ENCODE data around the gene CNRIP1. TPM values are rescaled to one million over a fixed set of nuclear protein-coding genes. Genes with fewer than 3 reads are reported as not detected.

CNRIP1 gene
- polyA plus RNA-seq, 2 donors: 2.1 to 3.8 TPM

- no peaks in the 10 kb centered on the region for H3K4me1 ChIP-seq (ENCODE audit: control insufficient read depth in 2 of 2, insufficient read depth in 2 of 2, low read length in 1 of 2)
- H3K36me3 ChIP-seq (ENCODE audit: control insufficient read depth in 2 of 2, insufficient read depth in 2 of 2, low read length in 1 of 2): no peaks in the 10 kb centered on the region
- no peaks in the 10 kb centered on the region for H3K9me3 ChIP-seq (ENCODE audit: control insufficient read depth in 2 of 2, insufficient read depth in 1 of 2, low read depth in 1 of 2, low read length in 1 of 2)
- H3K4me3 ChIP-seq (ENCODE audit: low read depth in 1 of 2, low read length in 2 of 2): no peak overlapping the region
- H3K27ac ChIP-seq (ENCODE audit: low read depth in 2 of 2, low read length in 1 of 2): no peak overlapping the region
- 74% methylated on average over 1 of the region's 1 CpG for WGBS, 2 donors
- no peaks in the 10 kb centered on the region for H3K27me3 ChIP-seq (ENCODE audit: control insufficient read depth in 1 of 2, insufficient read depth in 2 of 2, low read length in 2 of 2)
Observed at GRCh38 chr2:68256093-68256450, 63.7 kb downstream of the CNRIP1 start.

- no peaks in the 10 kb centered on the region for H3K9me3 ChIP-seq (ENCODE audit: control insufficient read depth in 2 of 2, insufficient read depth in 1 of 2, low read depth in 1 of 2, low read length in 1 of 2)
Observed at GRCh38 chr2:68253219-68254068, 66.3 kb downstream of the CNRIP1 start.

GRCh38 chr2:68252400-68253218 is 67.1 kb downstream of the CNRIP1 start, which contains the start of gene PPP3R1:
PPP3R1 (minus strand) TSS chr2:68252532; CDS start chr2:68252127, 405 bp downstream.
- Histone ChIP-seq H3K4me1 (ENCODE audit: control insufficient read depth in 2 of 2, insufficient read depth in 2 of 2, low read length in 1 of 2) (no peaks in the 10 kb centered on the region), H3K9me3 (ENCODE audit: control insufficient read depth in 2 of 2, insufficient read depth in 1 of 2, low read depth in 1 of 2, low read length in 1 of 2) (no peaks in the 10 kb centered on the region), H3K36me3 (ENCODE audit: control insufficient read depth in 2 of 2, insufficient read depth in 2 of 2, low read length in 1 of 2) (no peaks in the 10 kb centered on the region), H3K4me3 (ENCODE audit: low read depth in 1 of 2, low read length in 2 of 2) (peak within 1 kb of the TSS; percentile 90 to 93), H3K27me3 (ENCODE audit: control insufficient read depth in 1 of 2, insufficient read depth in 2 of 2, low read length in 2 of 2) (no peaks in the 10 kb centered on the region), H3K27ac (ENCODE audit: low read depth in 2 of 2, low read length in 1 of 2) (peak within 1 kb of the TSS; percentile 98 to 99)
- 0 to 1% methylated on average over 46 to 79 of the region's 79 CpGs for WGBS, 2 donors

More at GRCh38 chr2:68253219-68254068, 66.3 kb downstream of the CNRIP1 start:
- Histone ChIP-seq H3K4me3 (ENCODE audit: low read depth in 1 of 2, low read length in 2 of 2) (peak overlapping the region; percentile 90 to 93), H3K4me1 (ENCODE audit: control insufficient read depth in 2 of 2, insufficient read depth in 2 of 2, low read length in 1 of 2) (no peaks in the 10 kb centered on the region), H3K27ac (ENCODE audit: low read depth in 2 of 2, low read length in 1 of 2) (peak overlapping the region; percentile 98 to 99), H3K27me3 (ENCODE audit: control insufficient read depth in 1 of 2, insufficient read depth in 2 of 2, low read length in 2 of 2) (no peaks in the 10 kb centered on the region), H3K36me3 (ENCODE audit: control insufficient read depth in 2 of 2, insufficient read depth in 2 of 2, low read length in 1 of 2) (no peaks in the 10 kb centered on the region)
- 1 to 2% methylated on average over 15 of the region's 15 CpGs for WGBS, 2 donors

GRCh38 chr2:68251855-68252399 is 67.8 kb downstream of the CNRIP1 start:
- Histone ChIP-seq H3K27me3 (ENCODE audit: control insufficient read depth in 1 of 2, insufficient read depth in 2 of 2, low read length in 2 of 2) (no peaks in the 10 kb centered on the region), H3K27ac (ENCODE audit: low read depth in 2 of 2, low read length in 1 of 2) (peak overlapping the region; percentile 98 to 99), H3K9me3 (ENCODE audit: control insufficient read depth in 2 of 2, insufficient read depth in 1 of 2, low read depth in 1 of 2, low read length in 1 of 2) (no peaks in the 10 kb centered on the region), H3K4me3 (ENCODE audit: low read depth in 1 of 2, low read length in 2 of 2) (peak overlapping the region; percentile 90 to 93), H3K4me1 (ENCODE audit: control insufficient read depth in 2 of 2, insufficient read depth in 2 of 2, low read length in 1 of 2) (peaks cover 0 to 1% of the 10 kb centered on the region in 2 donors), H3K36me3 (ENCODE audit: control insufficient read depth in 2 of 2, insufficient read depth in 2 of 2, low read length in 1 of 2) (no peaks in the 10 kb centered on the region)
- WGBS, 2 donors: 0 to 1% methylated on average over 44 to 78 of the region's 78 CpGs

- no peaks in the 10 kb centered on the region for H3K9me3 ChIP-seq (ENCODE audit: control insufficient read depth in 2 of 2, insufficient read depth in 1 of 2, low read depth in 1 of 2, low read length in 1 of 2)
- peak overlapping the region; percentile 90 to 93 for H3K4me3 ChIP-seq (ENCODE audit: low read depth in 1 of 2, low read length in 2 of 2)
- peaks cover 0 to 4% of the 10 kb centered on the region in 2 donors for H3K4me1 ChIP-seq (ENCODE audit: control insufficient read depth in 2 of 2, insufficient read depth in 2 of 2, low read length in 1 of 2)
- H3K27me3 ChIP-seq (ENCODE audit: control insufficient read depth in 1 of 2, insufficient read depth in 2 of 2, low read length in 2 of 2): no peaks in the 10 kb centered on the region
- WGBS, 2 donors: 0 to 1% methylated on average over 29 to 41 of the region's 41 CpGs
- H3K36me3 ChIP-seq (ENCODE audit: control insufficient read depth in 2 of 2, insufficient read depth in 2 of 2, low read length in 1 of 2): no peaks in the 10 kb centered on the region
- H3K27ac ChIP-seq (ENCODE audit: low read depth in 2 of 2, low read length in 1 of 2): peak overlapping the region; percentile 98 to 99
Observed at GRCh38 chr2:68251187-68251854, 68.4 kb downstream of the CNRIP1 start.

- peaks cover 0 to 4% of the 10 kb centered on the region in 2 donors for H3K4me1 ChIP-seq (ENCODE audit: control insufficient read depth in 2 of 2, insufficient read depth in 2 of 2, low read length in 1 of 2)
- H3K27ac ChIP-seq (ENCODE audit: low read depth in 2 of 2, low read length in 1 of 2): peak overlapping the region; percentile 47 to 99
- no peaks in the 10 kb centered on the region for H3K9me3 ChIP-seq (ENCODE audit: control insufficient read depth in 2 of 2, insufficient read depth in 1 of 2, low read depth in 1 of 2, low read length in 1 of 2)
- 2 to 4% methylated on average over 15 of the region's 15 CpGs for WGBS, 2 donors
- peak overlapping the region; percentile 90 to 93 for H3K4me3 ChIP-seq (ENCODE audit: low read depth in 1 of 2, low read length in 2 of 2)
- no peaks in the 10 kb centered on the region for H3K36me3 ChIP-seq (ENCODE audit: control insufficient read depth in 2 of 2, insufficient read depth in 2 of 2, low read length in 1 of 2)
- H3K27me3 ChIP-seq (ENCODE audit: control insufficient read depth in 1 of 2, insufficient read depth in 2 of 2, low read length in 2 of 2): no peaks in the 10 kb centered on the region
Observed at GRCh38 chr2:68250652-68251186, 69.0 kb downstream of the CNRIP1 start.

GRCh38 chr2:68250196-68250595 is 69.6 kb downstream of the CNRIP1 start:
- Histone ChIP-seq H3K27me3 (ENCODE audit: control insufficient read depth in 1 of 2, insufficient read depth in 2 of 2, low read length in 2 of 2) (no peaks in the 10 kb centered on the region), H3K27ac (ENCODE audit: low read depth in 2 of 2, low read length in 1 of 2) (peak overlapping the region in 1 of 2 donors; percentile 99), H3K4me3 (ENCODE audit: low read depth in 1 of 2, low read length in 2 of 2) (peak overlapping the region in 1 of 2 donors; percentile 93), H3K4me1 (ENCODE audit: control insufficient read depth in 2 of 2, insufficient read depth in 2 of 2, low read length in 1 of 2) (peaks cover 0 to 4% of the 10 kb centered on the region in 2 donors), H3K9me3 (ENCODE audit: control insufficient read depth in 2 of 2, insufficient read depth in 1 of 2, low read depth in 1 of 2, low read length in 1 of 2) (no peaks in the 10 kb centered on the region), H3K36me3 (ENCODE audit: control insufficient read depth in 2 of 2, insufficient read depth in 2 of 2, low read length in 1 of 2) (no peaks in the 10 kb centered on the region)
- 11 to 15% methylated on average over 5 of the region's 5 CpGs for WGBS, 2 donors

GRCh38 chr2:68248806-68249205 is 70.9 kb downstream of the CNRIP1 start:
- Histone ChIP-seq H3K9me3 (ENCODE audit: control insufficient read depth in 2 of 2, insufficient read depth in 1 of 2, low read depth in 1 of 2, low read length in 1 of 2) (no peaks in the 10 kb centered on the region), H3K36me3 (ENCODE audit: control insufficient read depth in 2 of 2, insufficient read depth in 2 of 2, low read length in 1 of 2) (no peaks in the 10 kb centered on the region), H3K27me3 (ENCODE audit: control insufficient read depth in 1 of 2, insufficient read depth in 2 of 2, low read length in 2 of 2) (no peaks in the 10 kb centered on the region), H3K4me1 (ENCODE audit: control insufficient read depth in 2 of 2, insufficient read depth in 2 of 2, low read length in 1 of 2) (peaks cover 0 to 4% of the 10 kb centered on the region in 2 donors), H3K27ac (ENCODE audit: low read depth in 2 of 2, low read length in 1 of 2) (no peak overlapping the region), H3K4me3 (ENCODE audit: low read depth in 1 of 2, low read length in 2 of 2) (no peak overlapping the region)
- 59 to 62% methylated on average over 2 of the region's 2 CpGs for WGBS, 2 donors

- Histone ChIP-seq H3K27ac (ENCODE audit: low read depth in 2 of 2, low read length in 1 of 2) (no peak overlapping the region), H3K9me3 (ENCODE audit: control insufficient read depth in 2 of 2, insufficient read depth in 1 of 2, low read depth in 1 of 2, low read length in 1 of 2) (no peaks in the 10 kb centered on the region), H3K27me3 (ENCODE audit: control insufficient read depth in 1 of 2, insufficient read depth in 2 of 2, low read length in 2 of 2) (no peaks in the 10 kb centered on the region), H3K36me3 (ENCODE audit: control insufficient read depth in 2 of 2, insufficient read depth in 2 of 2, low read length in 1 of 2) (no peaks in the 10 kb centered on the region), H3K4me1 (ENCODE audit: control insufficient read depth in 2 of 2, insufficient read depth in 2 of 2, low read length in 1 of 2) (peaks cover 0 to 4% of the 10 kb centered on the region in 2 donors), H3K4me3 (ENCODE audit: low read depth in 1 of 2, low read length in 2 of 2) (no peak overlapping the region)
- WGBS, 2 donors: 53 to 65% methylated on average over 3 of the region's 3 CpGs
Observed at GRCh38 chr2:68248361-68248760, 71.4 kb downstream of the CNRIP1 start.

All from esophagus (tissue), 2 donors.